ENCODE data around the gene CHD3.

GRCh38 chr17:7955414-7956227 is 67.0 kb downstream of the CHD3 start:
- TF ChIP-seq POLR2AphosphoS5 (IDR thresholded peaks at IDR 0.05; ENCODE audit: insufficient read depth in 1 of 2, low read depth in 1 of 2) (no peak), CTCF (IDR thresholded peaks at IDR 0.05) (no peak)

Measured in vagina (tissue), 2 donors.